HG03159 (cell line): ENCODE results near the gene STUM.
A peak's percentile ranks its signal among the peaks of the same experiment; 100 is the strongest.
"Not testable (repeated sequence)": the region's sequence is repeated elsewhere in the genome, so short reads cannot be mapped to it uniquely, and the experiment has no call there.

Experiments
- ATAC-seq: cut with Tn5 transposase; IDR thresholded peaks from one replicate; pipeline ENCODE4 v1.9.1; 2021; ENCODE audit warnings: mild to moderate bottlenecking, moderate library complexity; ENCODE audit not compliant: unreplicated experiment

Gene STUM

GRCh38 chr1:226637147-226637935 is 88.8 kb downstream of the STUM start:
- no peak for ATAC-seq

DNA sequence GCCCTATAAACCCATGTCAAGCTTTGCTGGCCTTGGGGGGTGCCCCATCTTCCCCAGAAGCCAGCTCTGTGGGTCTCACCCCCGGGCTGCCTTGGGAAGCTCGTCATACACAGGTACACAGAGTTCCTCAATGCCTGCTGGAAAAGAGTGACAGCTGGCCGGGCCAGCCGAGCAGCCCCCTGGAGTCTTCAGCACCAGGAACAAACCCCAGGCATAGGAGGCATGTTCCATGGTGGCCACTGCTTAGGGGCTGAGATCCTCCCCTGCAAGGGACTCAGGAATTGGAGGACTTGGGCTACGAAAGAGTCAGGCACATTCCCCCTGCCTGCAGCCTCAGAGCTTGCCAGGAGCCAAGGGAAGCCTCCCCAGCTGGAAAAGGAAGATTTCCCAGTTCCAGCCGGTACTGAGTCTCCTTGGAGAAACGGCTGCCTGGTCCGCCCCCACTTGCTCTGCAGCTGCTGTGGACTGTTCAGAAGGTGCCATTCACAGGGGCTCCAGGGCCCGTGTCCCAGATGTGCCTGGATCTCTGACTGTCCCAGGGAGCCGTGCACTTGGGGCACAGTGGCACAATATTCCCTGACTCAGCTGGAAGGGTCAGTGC is 89.5 kb downstream of the STUM start:
- no peak for ATAC-seq

DNA sequence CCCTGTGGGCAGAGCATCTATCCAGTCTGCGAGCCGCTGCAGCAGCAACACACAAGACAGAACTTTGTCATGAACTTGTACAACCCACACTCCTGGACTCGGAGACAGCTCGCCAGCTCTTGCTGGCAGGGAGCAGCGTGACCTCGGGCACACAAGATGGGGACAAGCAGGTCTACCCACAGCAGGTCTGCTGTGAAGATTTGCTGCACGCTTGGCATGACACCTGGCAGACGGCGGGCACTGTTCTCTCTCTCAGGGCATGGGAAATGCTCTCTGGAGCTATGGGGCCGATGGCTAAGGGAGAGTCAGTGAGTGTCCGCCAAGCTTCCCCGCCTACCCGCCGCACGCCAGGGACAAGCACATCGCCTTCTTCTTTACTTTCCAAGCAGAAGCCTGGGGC is 90.0 kb downstream of the STUM start:
- no peak for ATAC-seq

GRCh38 chr1:226639206-226639605 is 90.6 kb downstream of the STUM start:
- ATAC-seq = not testable (repeated sequence)

DNA sequence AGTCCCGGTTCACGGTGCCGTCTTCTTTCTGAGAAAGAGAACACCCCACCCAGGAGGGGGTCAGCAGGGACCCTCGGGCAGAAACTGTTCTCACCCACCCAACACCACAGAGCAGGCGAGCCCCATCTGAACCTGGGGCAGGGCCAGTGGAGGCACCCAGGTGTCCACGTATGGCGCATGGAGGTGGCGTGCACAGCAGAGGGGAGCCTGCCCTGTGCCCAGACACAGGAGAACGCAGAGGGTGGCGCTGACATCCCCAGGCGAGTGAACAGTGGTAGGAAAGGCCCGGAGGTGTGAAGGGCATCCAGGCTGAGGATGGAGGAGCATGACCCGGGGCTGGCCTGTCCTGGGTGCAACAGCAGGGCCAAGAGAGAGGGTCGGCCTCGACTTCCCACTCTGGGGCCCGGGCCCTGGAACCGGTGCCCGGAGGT is 91.1 kb downstream of the STUM start:
- no peak for ATAC-seq

DNA sequence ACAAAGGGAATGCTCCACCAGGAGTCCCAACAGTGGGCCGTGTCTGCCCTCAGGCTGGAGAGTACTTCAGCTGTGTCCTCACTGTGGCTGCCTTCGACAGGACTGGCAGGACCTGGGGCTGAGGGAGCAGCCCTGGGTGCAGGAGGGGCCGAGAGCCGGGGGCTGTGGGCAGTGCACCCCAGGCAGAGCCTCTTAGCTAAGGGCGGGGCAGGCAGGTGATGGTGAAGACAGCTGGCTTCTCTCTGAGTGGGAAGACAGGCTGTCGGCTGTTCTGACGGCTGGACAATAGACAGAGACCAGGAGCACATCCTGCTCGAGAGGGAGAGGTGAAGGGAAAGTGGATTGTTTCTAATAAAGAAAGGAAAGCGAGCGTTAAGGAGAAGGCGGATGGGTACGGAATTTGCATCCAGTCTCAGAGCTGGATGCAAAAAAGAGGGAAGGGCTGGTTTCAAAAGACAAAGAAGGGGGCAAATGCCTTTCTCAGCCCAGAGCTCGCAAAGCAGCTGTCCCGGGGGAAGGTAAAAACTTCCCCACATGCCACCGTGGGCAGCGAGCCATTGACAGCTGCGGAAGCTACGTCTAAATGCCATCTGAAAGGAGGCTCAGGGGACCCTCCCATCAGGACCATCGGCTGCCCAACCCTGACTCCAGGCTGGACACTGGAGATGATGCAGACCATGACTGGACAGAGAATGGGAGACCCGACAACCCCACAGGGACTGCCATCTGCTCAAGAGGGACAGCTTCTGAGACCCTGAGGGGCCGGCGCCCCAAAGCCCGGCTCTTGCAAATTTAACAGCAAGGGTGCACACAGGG is 92.0 kb downstream of the STUM start:
- ATAC-seq = no peak

DNA sequence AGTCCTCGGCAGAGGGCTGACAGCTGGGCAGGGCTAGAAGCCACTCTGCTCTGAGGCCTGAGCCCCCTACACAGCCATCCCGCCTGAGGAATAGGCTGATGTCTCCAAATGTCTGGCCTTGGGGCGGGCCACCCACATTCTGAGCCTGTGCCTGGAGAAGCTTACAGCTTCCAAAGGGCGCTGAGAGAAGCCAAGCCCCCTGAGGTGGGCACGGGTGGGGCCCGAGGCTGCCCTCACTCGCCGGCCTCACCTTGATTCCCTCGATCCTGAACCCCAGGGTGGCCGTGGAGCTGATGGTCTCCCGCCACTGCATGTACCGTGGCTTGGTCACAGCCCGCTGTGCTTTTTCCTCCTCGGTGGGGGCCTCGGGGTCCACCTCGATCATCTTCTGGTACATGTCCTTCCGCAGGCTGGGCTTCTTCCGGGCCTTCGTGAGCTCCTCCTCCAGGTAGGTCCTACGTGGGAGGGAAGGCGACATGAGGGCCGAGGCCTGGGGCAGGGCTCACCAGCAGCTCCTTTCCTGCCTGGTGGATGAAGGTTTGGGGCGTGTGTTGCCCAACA is 93.2 kb downstream of the STUM start:
- ATAC-seq = no peak

GRCh38 chr1:226642421-226642820 is 93.9 kb downstream of the STUM start:
- ATAC-seq = no peak

- no peak for ATAC-seq
These were observed 94.6 kb downstream of the STUM start for GRCh38 chr1:226643177-226643576.

- ATAC-seq = peak; percentile 46
These were observed 95.3 kb downstream of the STUM start for GRCh38 chr1:226643611-226644540.

GRCh38 chr1:226644541-226645176 is 96.1 kb downstream of the STUM start:
- no peak for ATAC-seq

DNA sequence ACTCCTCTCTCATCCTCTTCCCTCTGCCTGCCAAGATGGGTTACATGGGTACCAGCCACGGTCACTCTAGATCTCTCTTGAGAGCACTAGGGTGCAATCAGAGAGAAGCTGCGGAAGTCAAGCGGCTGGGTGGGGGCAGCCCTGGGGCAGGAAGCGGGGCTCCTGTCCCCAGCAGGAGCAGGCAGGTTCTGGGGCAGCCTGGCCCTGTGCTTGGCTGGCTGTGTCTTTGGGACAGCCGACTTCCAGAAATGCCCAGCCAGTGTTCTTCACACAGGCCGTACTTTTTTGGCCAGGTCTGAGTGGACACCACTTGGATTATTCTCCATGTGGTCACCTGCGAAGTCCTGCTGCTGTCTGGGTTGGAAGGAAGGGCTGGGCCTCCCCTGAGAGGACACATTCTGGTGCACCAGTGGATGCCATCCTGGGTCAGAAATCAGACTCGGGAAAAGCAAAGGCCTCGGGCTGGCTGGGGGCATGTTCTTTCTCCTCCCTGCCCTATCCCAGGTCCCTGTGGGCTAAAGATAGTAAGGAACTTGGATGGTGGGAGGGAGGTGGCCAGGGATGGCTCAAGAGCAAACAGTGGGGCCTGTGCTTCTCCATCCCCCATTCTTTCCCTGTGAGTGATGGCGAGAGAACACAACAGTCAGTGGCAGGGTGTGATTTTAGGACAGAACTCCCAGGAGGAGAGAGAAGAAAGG is 96.9 kb downstream of the STUM start:
- no peak for ATAC-seq

DNA sequence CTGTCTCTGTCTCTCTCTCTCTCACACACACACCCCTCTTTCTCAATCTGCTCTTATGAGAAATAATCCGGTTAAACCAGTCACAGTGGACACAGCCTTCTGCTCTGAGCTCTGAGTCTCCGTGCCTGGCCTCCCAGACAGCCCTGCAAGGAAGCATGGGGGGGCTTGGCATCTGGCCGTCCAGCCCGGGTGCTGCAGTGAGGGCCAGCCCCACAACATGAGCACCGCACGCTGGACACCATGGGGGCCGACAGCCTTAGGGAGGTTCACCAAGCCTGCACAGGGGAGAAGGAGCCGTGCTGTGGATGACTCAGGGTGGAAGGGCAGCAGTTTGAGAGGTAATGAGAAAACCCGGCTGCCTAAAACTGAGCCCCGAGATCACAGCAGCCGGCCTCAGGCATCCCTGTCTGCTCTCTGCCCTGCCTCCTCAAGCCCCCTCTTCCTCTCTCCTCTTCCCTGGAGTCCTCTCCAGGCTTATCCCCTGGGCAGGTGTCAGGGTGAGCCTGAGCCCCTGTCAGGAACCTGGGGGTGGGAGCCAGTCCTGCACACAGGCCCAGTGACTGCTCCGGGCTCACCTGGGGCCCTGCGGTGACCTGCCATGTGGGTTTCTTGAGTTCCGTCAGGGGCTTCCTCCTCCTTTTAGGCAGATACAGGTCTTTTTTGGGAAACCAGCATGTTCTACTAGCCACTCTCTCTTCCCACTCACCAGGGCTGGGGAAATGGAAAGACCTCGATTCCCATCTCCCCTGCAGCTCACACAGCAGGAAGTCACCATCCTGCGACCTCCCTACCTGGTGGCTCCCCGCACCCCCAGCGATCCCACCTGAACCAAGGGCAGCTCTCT is 97.7 kb downstream of the STUM start:
- no peak for ATAC-seq

GRCh38 chr1:226646870-226647449 is 98.4 kb downstream of the STUM start:
- no peak for ATAC-seq

DNA sequence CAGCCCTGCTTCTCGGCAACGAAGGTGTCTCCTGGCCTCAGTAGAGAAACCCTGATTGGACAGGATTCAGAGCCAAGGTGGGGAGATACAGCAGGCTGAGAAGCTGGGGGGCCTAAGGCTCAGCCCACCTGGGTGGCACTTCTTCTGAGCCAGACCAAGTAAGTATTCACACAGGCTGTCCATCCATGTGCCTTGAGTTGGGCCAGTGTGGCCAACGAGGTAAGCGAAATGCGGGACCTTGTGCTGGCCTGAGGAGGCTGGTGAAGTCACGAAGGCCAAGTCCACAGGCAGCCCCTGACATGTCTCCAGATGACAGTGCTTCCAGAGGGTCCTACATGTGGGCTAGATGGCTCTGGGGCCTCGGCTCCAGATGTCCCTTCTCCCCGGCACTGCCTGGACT is 99.2 kb downstream of the STUM start:
- no peak for ATAC-seq

GRCh38 chr1:226648421-226648820 is 99.9 kb downstream of the STUM start:
- no peak for ATAC-seq

DNA sequence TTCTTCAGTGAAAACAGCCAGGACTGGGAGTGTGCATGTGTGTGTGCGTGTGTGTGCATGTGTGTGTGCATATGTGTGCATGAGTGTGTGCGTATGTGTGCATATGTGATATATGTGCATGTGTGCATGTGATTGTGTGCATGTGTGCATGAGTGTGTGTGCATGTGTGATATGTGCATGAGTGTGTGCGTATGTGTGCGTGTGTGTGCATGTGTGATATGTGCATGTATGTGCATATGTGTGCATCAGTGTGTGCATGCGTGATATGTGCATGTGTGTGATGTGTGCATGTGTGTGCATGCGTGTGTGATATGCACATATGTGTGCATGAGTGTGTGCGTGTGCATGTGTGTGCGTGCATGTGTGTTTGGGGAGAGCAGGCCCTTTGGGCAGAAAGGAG is 100.7 kb downstream of the STUM start:
- no peak for ATAC-seq

DNA sequence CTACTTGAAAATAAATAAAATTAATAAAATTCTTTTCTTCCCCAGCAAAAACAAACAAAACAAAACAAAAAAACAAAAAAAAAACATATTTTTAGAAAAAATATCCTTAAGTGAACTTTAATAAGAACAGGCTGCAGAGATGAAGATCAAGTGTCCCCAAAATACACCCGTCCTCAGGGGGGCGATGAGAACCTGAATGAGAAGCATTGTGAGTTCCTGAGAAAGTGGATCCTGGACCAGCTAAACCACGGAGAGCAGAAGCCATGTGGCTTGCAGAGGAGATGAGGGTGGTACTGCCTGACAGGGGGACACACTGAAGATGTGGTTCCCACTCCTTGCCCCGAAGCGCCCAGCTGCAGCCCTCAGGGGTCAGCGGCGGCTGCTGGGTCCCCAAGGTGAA is 101.2 kb downstream of the STUM start:
- ATAC-seq = no peak
